HUES64 (cell line): ENCODE results near the gene ACOX2.

Experiments used
- H3K27ac ChIP-seq: 2 replicates; pipeline ENCODE4 v1.7.0; 2013; ENCODE audit warnings: low read depth, low read length, inconsistent platforms
- H3K27me3 ChIP-seq: 2 replicates; pipeline ENCODE4 v1.6.1; 2013; ENCODE audit warnings: mild to moderate bottlenecking, low read length; ENCODE audit not compliant: insufficient read depth
- H3K36me3 ChIP-seq: 2 replicates; pipeline ENCODE4 v1.6.1; 2013; ENCODE audit warnings: mild to moderate bottlenecking, low read length; ENCODE audit not compliant: insufficient read depth
- H3K4me1 ChIP-seq: 2 replicates; pipeline ENCODE4 v1.6.1; 2013; ENCODE audit warnings: mild to moderate bottlenecking, low read length, moderate library complexity; ENCODE audit not compliant: insufficient read depth
- H3K4me3 ChIP-seq: 2 replicates; pipeline ENCODE4 v1.5.1; 2013; ENCODE audit warnings: mild to moderate bottlenecking, low read length, moderate library complexity
- H3K9ac ChIP-seq: 2 replicates; pipeline ENCODE4 v1.6.1; 2013; ENCODE audit warnings: mild to moderate bottlenecking, low read depth, low read length
- H3K9me3 ChIP-seq: 2 replicates; pipeline ENCODE4 v1.6.1; 2013; ENCODE audit warnings: low read depth, low read length; ENCODE audit not compliant: insufficient read depth
- WGBS: fragments of 150-250, 120-280 bp; methylation state at CpG from one replicate; pipeline ENCODE4 v1.1.7; 2013; ENCODE audit warnings: missing lambda C conversion rate; 5-methylcytosine and 5-hydroxymethylcytosine counted together

The ACOX2 gene

GRCh38 chr3:58520403-58521335, 16.3 kb downstream of the ACOX2 start:
- H3K36me3 ChIP-seq = no peaks in the 10 kb centered on the region
- H3K9ac ChIP-seq = no peak overlapping the region
- H3K4me3 ChIP-seq = no peak overlapping the region
- peaks cover 22% of the 10 kb centered on the region for H3K4me1 ChIP-seq
- H3K27ac ChIP-seq = no peak overlapping the region
- H3K27me3 ChIP-seq = no peaks in the 10 kb centered on the region
- 71% methylated on average over 8 of the region's 8 CpGs for WGBS
- H3K9me3 ChIP-seq = no peaks in the 10 kb centered on the region

- Histone ChIP-seq H3K27ac (no peak overlapping the region), H3K4me3 (no peak overlapping the region), H3K36me3 (no peaks in the 10 kb centered on the region), H3K9me3 (no peaks in the 10 kb centered on the region), H3K4me1 (peaks cover 22% of the 10 kb centered on the region), H3K27me3 (no peaks in the 10 kb centered on the region), H3K9ac (no peak overlapping the region)
- 93% methylated on average over 6 of the region's 6 CpGs for WGBS
These were observed 17.2 kb downstream of the ACOX2 start for GRCh38 chr3:58519668-58520402.

GRCh38 chr3:58518291-58518789, 18.6 kb downstream of the ACOX2 start:
- Histone ChIP-seq H3K27ac (no peak overlapping the region), H3K36me3 (no peaks in the 10 kb centered on the region), H3K9me3 (no peaks in the 10 kb centered on the region), H3K4me3 (no peak overlapping the region), H3K27me3 (no peaks in the 10 kb centered on the region), H3K4me1 (peaks cover 17% of the 10 kb centered on the region), H3K9ac (no peak overlapping the region)
- WGBS = 70% methylated on average over 3 of the region's 3 CpGs

DNA sequence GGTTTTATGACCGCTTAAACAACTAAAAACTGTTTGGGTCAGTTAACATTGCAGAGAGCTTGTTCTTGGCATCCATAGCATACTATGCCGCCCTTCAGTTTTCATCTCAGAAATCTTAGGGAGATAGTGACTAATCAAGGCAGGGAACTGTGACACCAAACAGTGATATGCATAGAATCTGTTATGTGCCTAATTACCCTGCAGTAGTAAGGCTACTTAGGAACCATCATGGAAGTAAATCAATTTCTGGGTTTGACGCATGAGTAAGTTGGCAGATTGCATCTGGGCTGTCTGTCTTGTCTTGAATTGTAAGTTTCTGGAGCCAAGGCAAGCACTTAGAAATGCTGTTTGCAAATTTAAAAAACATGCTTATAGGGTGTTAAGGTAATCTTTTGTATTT, 22.6 kb downstream of the ACOX2 start:
- Histone ChIP-seq H3K4me1 (peaks cover 3% of the 10 kb centered on the region; the same call in 1 of the 2 replicates), H3K36me3 (no peaks in the 10 kb centered on the region), H3K27ac (no peak overlapping the region), H3K9me3 (no peaks in the 10 kb centered on the region), H3K9ac (no peak overlapping the region), H3K27me3 (no peaks in the 10 kb centered on the region), H3K4me3 (no peak overlapping the region)
- WGBS = 93% methylated on average over 3 of the region's 3 CpGs

GRCh38 chr3:58508437-58508836, 28.6 kb downstream of the ACOX2 start:
- no peak overlapping the region for H3K27ac ChIP-seq
- no peaks in the 10 kb centered on the region; the same call in 1 of the 2 replicates for H3K36me3 ChIP-seq
- no peaks in the 10 kb centered on the region for H3K27me3 ChIP-seq
- no peak overlapping the region for H3K9ac ChIP-seq
- WGBS = 80% methylated on average over 6 of the region's 6 CpGs
- no peaks in the 10 kb centered on the region for H3K4me1 ChIP-seq
- H3K4me3 ChIP-seq = no peak overlapping the region
- no peaks in the 10 kb centered on the region for H3K9me3 ChIP-seq

DNA sequence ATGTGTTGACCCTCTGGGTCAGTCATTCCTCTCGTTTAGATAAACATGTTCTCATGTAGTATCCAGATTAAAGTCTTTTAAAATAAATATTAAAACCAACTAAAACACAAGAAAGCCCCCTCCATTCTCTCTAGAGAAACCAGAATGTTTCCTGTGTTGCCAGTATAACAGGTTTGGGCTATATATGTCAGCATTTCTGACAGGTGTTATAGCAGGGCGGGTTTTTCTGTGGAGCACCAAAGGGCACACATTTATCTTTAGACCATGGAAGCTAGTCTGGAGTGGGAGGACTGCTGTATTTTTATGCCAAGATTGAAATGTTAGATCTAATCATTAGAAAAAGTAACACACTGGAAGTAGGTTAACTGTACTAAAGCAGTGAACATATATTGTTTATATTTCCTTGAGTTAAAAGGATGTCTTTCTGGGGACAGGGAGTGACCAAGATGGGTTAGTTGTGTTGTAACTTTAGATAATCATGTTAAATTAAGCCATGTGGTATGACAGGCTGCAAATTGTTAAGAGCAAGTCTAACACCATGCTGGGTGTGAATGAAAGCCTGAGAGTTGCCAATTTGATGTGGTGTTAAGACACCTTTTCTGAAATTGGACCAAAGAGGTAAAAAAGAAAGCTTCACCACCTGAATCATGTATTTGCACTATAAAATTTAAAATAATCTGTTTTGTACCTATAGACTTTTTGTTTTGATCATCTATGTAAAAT, 29.5 kb downstream of the ACOX2 start:
- no peaks in the 10 kb centered on the region for H3K27me3 ChIP-seq
- peaks cover 5% of the 10 kb centered on the region for H3K36me3 ChIP-seq
- no peaks in the 10 kb centered on the region; the same call in 1 of the 2 replicates for H3K4me1 ChIP-seq
- no peak overlapping the region for H3K27ac ChIP-seq
- WGBS = 100% methylated on average over 1 of the region's 2 CpGs
- H3K9ac ChIP-seq = no peak overlapping the region
- no peaks in the 10 kb centered on the region for H3K9me3 ChIP-seq
- no peak overlapping the region for H3K4me3 ChIP-seq

GRCh38 chr3:58502872-58503271, 34.1 kb downstream of the ACOX2 start:
- H3K27me3 ChIP-seq = no peaks in the 10 kb centered on the region
- H3K27ac ChIP-seq = no peak overlapping the region
- no peak overlapping the region for H3K9ac ChIP-seq
- 92% methylated on average over 1 of the region's 1 CpG for WGBS
- peaks cover 28% of the 10 kb centered on the region for H3K36me3 ChIP-seq
- no peaks in the 10 kb centered on the region for H3K9me3 ChIP-seq
- no peak overlapping the region for H3K4me3 ChIP-seq
- H3K4me1 ChIP-seq = no peaks in the 10 kb centered on the region; the same call in 1 of the 2 replicates

DNA sequence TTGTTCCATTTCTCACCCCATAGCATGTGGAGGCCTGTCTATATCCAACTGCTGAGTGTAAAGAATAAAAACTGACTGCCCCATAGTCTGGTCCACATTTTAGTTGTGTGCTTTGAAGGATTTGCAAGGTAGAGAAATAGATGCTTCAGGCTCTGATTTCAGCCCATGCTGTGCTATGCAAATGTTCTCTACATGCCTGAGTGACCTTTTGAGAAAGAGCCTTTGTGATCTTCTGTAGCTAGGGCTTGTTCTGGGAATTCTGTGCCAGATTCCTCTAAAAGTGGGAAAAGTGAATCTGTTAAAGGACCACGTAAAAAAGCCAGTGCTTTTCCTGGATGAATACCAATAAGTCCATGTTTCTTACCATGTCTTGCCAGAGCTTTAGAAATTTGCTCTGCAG, 39.9 kb downstream of the ACOX2 start:
- H3K36me3 ChIP-seq = peaks cover 19% of the 10 kb centered on the region
- H3K27ac ChIP-seq = peak overlapping the region; percentile 84
- H3K9me3 ChIP-seq = no peaks in the 10 kb centered on the region
- peak overlapping the region; percentile 27; the same call in 1 of the 2 replicates for H3K4me3 ChIP-seq
- no peaks in the 10 kb centered on the region for H3K27me3 ChIP-seq
- peak overlapping the region; percentile 39; the same call in 1 of the 2 replicates for H3K9ac ChIP-seq
- WGBS = 3% methylated on average over 1 of the region's 1 CpG
- H3K4me1 ChIP-seq = peaks cover 51% of the 10 kb centered on the region

DNA sequence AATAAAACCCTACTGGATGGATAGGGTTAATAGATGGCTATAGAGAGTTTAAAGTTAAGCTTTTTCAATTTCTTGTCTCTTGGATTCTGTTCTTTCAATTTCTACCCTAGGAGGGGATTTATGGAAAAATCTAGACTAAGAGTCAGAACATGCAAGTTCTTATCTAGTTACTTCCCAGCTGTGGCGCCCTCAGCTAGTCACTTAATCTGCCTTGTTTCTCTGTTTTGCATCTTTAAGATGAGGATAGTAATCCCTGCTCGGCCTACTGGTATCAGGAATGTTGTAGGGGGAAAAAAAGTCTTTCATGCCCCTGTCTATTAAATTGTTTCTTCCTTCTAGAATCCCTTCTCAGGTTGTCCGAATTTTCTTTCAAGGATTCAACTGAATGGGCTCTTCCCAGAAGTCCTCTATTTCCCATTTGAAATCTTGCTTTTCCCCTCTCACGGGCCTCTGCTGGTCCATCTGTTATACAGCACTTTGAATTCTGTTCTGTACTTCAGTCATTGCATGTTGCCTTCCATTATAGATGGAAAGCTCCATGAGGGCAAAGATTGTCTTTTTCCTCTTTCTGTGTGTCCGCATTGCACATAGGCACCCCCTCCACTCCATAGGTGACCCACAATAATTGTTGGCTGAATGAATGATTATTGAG, 40.7 kb downstream of the ACOX2 start:
- 27% methylated on average over 5 of the region's 5 CpGs for WGBS
- peak overlapping the region; percentile 67 for H3K27ac ChIP-seq

DNA sequence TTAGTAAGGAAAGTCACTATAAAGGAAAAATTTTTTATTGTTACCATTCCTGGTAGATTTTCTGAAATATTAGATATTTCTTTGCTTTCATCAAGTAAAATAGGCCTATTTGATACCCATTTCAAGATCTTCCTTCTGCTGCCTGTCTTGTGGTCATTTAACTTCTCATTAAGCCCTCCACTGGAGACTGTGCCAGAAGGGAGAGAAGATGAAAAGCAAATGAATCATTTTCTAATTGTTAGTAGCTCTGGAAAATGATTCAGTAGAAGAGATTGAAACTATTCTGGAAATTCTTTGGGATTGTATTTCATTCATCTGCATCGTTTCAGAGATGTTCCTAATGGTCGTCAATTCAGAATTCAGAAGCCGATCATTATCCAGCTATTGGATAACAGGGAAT, 41.9 kb downstream of the ACOX2 start:
- peaks cover 56% of the 10 kb centered on the region for H3K4me1 ChIP-seq
- H3K27ac ChIP-seq = peak overlapping the region; percentile 67; the same call in 1 of the 2 replicates
- 0 out of 2 replicates have a peak overlapping the region, but pooled peaks have one; percentile 92 for H3K4me3 ChIP-seq
- 89% methylated on average over 3 of the region's 3 CpGs for WGBS
- no peaks in the 10 kb centered on the region for H3K27me3 ChIP-seq
- no peaks in the 10 kb centered on the region for H3K9me3 ChIP-seq
- H3K36me3 ChIP-seq = 0 out of 2 replicates have a peak, but pooled peaks cover 3% of the 10 kb centered on the region
- no peak overlapping the region for H3K9ac ChIP-seq

More for the DNA sequence above, 40.7 kb downstream of the ACOX2 start:
- H3K4me1 ChIP-seq = peaks cover 52% of the 10 kb centered on the region
- H3K27me3 ChIP-seq = no peaks in the 10 kb centered on the region
- H3K9ac ChIP-seq = no peak overlapping the region
- no peaks in the 10 kb centered on the region for H3K9me3 ChIP-seq
- H3K36me3 ChIP-seq = peaks cover 11% of the 10 kb centered on the region
- no peak overlapping the region for H3K4me3 ChIP-seq
